Ramos (cell line): ENCODE results near the gene TEX2.

Experiments
- in situ Hi-C: fragments of 300-500 bp; cut with MboI; formaldehyde crosslinking; loops from one replicate; pipeline ENCODE4 v1.14.3; 2022; ENCODE audit warnings: low sequenced_read_pairs; ENCODE audit not compliant: unreplicated experiment

The TEX2 gene

DNA sequence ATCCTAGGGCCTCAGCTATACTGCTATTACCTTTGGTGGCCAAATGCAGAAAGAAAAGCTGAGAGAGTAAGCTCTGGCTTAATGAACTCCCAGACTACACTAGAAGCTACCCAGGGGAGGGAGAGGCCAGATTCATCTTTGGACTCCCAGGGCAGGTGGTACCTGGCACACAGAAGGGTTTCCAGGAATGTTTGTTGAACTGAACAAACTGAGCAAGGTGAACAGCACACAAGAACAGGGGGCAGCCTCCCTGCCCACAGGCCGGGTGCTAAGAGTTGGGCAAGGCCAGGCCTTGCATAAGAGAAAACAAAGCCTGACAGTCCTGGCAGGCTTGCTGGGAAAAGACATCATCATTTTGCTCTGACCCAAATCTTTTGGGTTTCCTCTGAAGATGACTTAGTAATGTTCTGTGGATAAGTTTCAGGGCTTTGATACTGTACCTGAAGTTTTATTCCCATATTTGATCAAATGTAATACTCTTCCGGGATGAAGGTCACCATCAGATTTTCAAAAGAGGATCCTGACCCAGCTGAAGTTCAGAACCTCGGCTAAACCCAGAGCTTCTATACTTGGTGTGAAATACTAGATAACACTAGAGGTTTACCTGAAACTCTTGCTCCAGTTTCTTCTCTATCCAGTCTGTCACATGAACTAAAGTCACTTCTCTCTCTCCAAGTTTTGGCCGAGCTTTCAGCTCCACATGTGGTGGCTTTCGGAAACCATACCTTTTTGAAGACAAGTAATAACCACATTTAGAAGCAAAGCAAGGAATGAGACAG is 112.6 kb downstream of the TEX2 start:
- in situ Hi-C loops: no loop called here

DNA sequence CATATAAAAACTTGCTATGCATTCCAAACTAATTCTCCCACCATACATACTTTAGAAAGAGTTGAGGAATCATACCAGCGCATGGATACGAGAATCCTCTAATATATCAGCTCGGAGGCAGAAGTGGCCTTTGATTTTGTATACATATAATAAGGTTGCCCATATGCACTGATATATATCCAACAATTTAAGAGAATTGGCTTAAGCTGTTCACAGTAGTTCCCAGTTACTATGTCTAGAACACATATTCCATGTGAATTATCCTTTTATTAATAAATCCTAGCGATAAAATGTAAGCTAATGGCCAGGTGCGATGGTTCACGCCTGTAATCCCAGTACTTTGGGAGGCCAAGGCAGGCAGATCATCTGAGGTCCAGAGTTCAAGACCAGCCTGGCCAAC is 113.9 kb downstream of the TEX2 start:
- in situ Hi-C loops: loop anchor here (10.0 kb wide), 1 partner anchor 126 kb away; no protein-coding TSS in a partner anchor

DNA sequence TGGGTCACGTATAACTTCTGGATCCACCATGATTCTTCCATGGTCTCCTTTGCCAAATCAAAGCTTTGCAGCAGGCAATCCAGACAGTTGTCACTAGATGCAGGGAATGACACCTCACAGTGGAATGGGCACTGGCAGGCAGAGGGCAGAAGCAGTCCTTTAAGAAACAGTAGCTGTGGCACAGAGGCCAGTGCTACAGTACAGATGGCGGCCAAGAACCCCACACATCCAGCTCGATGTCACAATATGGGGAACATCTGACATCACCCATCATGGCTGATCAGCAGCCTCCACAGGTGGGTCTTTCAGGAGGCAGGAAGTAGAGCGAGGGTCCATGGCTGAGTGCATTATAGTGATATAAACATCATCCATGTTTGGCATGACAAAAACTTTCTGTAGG is 114.4 kb downstream of the TEX2 start:
- in situ Hi-C loops: loop anchor here (10.0 kb wide), 1 partner anchor 126 kb away; no protein-coding TSS in a partner anchor

DNA sequence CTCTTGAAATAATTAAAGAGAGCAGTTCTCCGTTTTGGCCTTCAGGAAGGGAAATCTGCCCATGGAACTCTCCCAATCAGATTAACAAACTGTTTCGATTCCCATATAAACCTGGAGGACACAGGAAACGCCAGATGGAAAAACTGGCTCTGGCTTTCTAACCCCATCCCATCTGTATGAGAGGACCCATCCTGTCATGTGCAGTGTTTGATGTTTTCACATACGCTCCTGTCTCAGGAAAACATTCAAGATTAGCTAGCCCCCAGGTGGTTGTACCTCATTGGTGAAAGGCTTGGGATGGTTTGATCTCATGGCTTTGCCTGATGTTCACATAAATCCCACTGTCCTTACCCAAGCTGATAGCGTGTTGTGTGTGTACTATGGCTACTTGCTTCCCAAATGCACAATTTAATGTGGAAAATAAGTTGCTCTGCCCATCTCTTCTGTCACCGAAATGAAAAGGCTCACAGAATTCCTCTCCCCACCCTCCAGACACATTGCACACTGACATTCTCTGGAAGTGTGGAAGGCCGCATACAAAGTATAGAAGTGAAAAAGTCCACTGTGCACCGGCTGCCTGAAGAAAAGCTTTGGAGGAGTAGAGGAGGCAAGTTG is 114.9 kb downstream of the TEX2 start:
- in situ Hi-C loops: loop anchor here (10.0 kb wide), 1 partner anchor 127 kb away; no protein-coding TSS in a partner anchor

DNA sequence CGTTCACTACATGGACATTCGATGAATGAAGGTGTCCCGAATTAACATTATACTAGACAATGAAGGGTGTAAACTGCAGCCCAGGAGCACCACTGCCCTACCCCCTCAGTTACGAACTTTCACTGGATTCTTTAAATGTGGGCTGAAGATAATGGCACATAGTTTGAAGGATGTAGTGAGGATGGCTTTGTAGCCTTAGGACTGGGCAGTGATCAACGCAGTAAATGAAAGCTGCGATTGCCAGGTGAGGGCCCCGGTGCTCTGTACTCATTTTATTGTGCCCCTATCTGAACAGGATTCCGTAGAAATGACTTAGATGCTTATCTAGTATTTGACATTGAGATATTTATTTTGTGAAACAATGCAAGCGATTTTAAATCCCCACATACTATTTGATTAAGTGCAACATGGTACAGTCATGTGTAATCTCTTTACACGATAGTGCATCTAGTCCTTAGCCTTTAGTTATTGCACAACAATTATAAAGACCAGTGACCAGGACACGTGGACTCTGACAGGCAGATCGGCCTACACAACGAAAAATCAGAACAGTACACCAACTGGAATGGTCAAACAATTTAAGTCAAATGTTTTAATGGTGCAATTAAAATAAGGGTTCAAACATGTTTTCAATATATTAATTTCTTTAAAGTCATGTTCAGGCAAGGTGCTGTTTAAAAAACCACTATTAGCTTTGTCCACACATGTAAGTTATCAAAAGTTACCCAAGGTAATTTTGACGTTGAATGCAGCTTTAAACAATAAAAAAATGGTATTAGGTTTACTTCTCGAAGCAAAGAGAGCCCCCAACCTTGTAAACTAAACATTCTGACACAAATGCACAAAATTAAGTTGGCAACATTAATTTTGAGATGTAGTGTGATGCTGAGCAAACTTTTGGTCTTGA is 115.7 kb downstream of the TEX2 start:
- in situ Hi-C loops: loop anchor here (10.0 kb wide), 1 partner anchor 127 kb away; no protein-coding TSS in a partner anchor

DNA sequence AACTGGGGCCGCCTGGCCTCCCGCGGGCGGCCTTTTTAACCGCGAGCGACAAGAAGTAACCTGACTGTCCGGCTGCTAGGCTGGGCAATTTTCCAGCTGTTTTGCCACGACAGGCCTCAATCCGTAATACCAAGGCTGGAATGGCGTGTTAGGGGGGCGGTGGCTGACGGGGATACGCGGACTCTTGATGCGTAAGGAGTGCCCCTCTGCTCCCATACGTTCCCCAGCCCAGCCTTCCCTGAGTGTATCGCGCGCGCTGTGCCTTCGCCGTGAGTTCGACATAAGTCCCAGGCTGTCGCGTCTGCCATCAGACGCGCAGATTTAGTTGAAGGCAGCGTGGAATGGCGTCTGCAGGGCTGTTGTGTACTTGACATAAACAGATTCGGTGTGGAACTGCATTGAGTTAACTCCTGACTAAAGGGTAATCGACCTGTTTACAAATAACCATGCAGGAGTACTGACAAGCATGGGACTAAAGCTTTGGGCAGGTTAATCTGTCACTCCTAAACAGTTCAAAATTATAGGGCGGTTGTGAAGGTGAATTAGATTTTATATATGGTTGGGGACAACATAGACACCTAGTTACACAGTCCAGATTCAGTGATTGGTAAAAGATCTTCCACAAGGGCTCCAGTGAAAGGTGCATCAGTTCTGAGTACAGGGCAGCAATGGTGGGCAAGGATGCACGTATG is 116.5 kb downstream of the TEX2 start:
- in situ Hi-C loops: loop anchor here (10.0 kb wide), 1 partner anchor 128 kb away; no protein-coding TSS in a partner anchor

DNA sequence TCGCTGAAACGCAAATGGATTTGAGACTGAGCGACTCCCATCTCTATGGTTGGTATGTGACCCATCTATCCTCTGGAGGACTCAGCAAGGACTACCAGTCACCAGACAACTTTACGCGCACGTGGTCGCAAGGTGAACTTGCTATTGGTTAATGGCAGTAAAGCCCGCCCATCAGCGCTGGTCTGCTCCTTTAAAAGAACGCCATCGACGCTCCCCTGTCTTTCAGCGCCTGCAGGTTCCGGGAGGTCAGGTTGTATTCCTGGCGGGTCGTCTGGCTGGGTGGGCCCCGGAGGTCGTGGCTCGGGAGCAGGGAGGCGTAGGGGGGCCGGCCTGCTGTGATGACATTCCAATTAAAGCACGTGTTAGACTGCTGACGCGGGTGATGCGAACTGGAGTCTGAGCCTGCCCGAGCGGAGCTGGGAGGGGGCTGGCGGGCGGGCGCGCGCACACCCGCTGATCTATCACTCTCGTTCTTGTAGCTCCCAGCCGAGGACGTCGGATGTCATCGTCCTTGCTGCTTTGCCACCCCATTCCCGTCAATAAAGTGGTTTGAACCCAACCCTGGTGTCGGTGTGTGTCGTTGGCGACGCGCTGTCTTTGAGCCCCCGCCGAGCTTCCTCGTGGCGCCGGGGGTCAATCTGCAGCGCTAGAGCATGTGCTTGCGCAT is 117.2 kb downstream of the TEX2 start:
- in situ Hi-C loops: loop anchor here (10.0 kb wide), 1 partner anchor 129 kb away; no protein-coding TSS in a partner anchor

DNA sequence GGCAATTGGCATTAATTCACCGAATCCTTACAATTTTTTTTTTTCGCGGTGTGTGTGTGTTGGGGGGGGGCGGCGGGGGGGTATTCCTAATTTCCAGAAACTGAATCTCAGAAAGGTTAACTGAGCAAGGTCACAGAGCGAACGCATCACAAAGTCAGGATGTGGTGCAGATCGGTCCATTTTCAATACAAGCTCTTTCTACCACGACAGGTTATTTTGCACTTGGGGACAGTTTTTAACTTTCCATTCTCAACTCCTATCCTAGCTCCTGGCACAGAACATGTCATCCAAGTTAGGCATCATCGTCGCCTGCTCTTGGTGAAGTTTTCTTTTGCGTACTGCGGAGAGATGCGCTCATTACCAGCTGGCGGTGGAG is 117.7 kb downstream of the TEX2 start:
- in situ Hi-C loops: loop anchor here (10.0 kb wide), 1 partner anchor 129 kb away; no protein-coding TSS in a partner anchor

DNA sequence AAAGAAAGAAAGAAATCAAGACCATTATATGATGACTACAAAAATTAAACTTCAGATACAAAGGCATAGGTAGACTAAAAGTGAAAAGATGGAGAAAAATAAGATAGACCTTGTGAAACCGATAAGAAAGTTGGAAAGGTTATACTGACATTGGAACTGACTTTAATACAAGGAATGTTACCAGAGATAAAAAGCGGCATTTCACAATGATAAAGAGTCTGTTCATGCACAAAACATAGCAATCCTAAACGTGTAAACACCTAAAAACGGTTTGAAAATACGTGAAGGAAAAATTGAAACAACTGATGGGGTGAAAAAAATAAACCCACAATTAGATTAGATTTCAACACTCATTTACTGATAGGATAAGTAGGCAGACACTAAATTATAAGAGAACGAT is 123.5 kb downstream of the TEX2 start:
- in situ Hi-C loops: loop anchor here (5.0 kb wide), 1 partner anchor 227 kb away; the partner anchor contains the start of gene CSHL1

DNA sequence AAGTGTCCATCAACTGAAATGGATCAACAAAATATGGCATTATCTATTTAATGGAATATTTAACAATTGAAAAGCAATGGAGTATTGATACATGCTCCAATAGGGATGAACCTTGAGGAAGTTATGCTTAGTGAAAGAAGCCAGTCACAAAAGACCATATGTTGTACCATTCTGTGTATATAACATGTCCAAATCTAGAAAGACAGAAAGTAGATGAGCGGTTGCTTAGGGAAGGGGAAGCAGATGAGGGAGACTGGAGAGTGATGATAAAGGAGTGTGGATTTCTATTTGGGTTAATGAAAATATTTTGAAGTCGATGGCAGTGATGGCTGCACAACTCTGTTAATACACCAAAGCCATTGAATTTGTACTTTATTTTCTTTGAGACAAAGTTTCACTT is 124.6 kb downstream of the TEX2 start:
- in situ Hi-C loops: loop anchor here (5.0 kb wide), 1 partner anchor 226 kb away; the partner anchor contains the start of gene CSHL1

DNA sequence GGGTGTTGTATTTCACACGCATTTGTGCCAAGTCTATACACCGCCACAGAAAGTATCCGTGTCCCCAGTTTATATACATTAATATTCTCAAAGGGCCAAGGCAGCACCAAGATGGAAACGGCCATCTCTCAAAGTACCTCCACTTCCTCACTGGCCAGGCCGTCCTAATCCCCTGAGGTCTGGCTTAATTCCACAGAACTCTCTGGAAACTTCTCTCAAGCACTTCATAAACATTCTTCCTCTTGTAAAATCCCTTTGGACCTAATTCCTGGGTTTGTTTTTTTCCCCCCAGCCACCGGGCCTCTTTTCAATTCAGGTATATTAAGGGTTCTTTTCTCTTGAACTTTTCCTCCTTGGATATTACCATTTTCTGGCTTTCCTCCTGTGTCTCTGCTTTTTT is 128.1 kb downstream of the TEX2 start:
- in situ Hi-C loops: loop anchor here (5.0 kb wide), 3 partner anchors 68 to 223 kb away; partner anchors contain the start of gene CSHL1

DNA sequence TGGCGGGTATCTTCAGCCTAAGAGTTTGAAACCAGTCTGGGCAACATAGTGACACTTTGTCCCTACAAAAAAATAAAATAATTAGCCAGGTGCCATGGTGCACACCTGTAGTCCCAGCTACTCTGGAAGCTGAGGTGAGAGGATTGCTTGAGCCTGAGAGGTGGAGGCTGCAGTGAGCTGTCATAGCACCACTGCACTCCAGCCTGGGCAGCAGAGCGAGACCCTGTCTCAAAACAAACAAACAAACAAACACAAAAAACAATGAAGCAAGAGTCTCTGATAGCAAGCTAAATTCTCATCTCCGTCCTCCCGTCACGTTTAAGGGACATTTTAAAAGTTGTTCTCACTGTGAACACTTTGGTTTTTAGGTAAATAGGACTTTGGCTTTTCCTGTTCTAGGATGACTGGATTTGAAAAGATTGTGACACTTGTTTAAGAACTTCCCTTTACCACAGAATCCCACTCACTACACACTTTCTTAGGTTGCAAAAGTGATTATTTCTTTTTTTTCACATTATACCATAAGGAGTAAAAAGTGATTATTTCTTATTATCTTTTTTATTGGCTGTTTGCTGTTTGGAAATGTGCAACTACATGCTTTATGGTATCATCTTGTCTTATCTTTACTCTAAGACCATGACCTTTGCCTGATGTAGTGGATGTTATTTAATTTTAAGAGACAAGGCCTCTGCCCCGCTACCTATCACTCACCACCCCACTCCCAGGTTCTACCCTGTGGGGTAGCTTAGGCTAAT is 128.7 kb downstream of the TEX2 start:
- in situ Hi-C loops: loop anchor here (5.0 kb wide), 2 partner anchors 67 to 107 kb away; no protein-coding TSS in a partner anchor

DNA sequence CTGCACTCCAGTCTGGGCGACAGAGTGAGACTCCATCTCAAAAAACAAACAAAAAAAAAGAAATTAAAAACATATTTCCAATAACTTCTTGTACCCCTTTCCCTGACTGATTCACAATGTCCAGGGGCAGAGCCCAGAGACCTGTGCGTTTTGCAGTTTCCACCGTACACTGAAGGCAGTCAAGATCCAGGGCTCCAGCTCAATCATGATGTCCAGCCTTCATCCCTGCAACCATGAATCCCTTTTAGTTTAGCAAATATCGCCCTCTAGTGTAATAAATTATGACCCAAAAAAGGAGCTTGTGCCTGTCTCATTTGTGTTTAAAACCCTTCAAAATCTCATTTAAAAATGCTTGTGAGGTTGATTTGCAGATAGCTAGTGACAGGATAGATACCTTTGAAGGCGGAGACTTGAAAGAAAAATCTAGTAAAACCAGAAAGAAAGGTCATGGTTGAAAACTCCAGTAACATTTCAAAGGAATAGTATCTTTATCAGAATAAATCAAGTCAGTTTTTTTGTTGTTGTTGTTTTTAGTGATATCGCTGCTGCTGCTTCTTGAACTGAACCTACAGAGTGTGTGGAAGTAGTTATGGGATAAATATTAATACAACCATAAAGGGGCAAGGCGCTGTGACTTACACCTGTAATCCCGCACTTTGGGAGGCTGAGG is 129.4 kb downstream of the TEX2 start:
- in situ Hi-C loops: loop anchor here (5.0 kb wide), 2 partner anchors 66 to 106 kb away; no protein-coding TSS in a partner anchor

DNA sequence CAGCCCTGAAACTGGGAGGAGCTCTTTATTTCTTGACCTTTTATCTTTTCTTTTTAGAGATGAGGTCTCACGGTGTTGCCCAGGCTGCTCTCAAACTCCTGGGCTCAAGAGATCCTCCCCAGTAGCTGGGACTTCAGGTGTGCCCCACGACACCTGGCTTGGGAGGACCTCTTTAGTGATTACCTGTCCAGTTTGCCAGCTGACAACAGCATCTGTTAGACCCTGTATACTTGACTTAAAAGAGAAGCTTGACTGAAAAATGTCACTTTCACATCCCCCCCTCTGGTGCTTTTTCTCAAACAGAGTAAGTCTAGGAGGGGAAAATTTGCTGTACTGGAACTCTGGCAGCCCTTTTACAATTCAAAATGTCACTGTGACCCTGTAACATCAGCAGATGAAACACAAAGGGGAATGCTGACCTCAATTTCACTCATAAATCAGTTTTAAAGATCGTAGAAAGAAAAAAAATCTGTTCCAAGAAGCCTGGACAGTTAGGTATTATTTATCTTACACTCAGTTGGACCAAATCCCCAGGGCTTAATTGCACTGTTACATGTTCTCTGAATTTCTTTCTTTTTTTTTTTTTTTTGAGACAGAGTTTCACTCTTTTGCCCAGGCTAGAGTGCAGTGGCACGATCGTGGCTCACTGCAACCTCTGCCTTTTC is 131.3 kb downstream of the TEX2 start:
- in situ Hi-C loops: loop anchor here (5.0 kb wide), 2 partner anchors 64 to 104 kb away; no protein-coding TSS in a partner anchor

DNA sequence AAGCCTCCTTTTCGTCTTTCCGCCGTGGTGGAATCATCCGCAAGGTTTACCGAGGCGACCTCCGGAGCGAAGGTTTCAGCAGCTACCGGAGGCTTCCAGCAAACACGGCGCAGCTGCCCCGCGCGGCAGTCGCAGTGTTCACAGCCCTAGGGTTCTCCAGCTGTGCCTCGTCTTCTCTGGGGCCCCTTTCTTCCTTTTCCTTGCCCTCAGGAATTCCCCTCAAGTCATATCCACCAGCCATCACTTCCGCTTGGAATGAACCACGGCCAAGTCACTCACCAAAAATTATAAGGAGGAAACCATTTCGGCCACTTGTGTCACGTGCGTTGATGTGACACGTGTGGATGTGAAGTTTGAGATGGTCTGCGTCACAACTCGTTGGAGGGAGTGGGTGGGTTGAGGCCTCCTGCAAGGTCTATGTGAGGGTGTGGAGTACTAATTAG is 132.5 kb downstream of the TEX2 start:
- in situ Hi-C loops: loop anchor here (5.0 kb wide), 2 partner anchors 63 to 103 kb away; no protein-coding TSS in a partner anchor

DNA sequence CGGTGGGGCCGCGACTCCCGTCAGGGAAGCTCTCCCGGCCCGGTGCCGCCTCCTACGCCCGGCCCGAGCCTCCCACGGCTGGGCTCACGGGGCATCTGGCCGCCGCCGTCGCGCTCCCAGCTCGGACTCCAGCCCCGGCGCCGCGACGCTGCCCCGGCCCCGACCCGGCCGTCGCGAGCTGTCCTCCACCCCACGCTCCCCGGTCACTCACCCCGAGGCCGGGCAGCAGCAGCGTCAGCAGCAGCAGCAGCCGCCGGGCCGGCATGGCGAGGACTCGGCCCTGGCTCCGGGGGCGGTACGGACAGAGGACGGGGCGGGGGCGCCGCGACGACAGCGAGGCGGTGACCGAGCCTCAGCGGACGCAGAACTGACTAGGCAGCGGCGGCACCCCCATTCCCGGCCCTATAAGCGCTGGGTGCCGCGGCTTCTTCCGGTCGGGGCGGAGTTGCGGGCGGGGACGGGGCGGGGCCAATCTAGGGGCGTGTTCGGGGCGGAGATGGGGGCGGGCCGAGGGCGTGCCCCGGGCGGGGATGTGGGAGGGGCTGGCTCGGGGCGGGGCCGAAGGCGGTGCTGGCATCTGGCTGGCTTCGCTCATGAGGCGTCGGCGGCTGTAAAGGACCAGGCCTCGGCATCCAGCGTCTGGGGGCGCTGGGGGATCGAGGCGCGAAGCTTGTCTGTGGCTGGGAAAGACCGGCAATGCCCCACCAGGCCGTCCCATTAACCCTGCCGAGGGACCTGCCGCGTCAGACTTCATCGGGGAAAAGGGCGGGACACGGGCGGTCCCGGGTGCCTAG is 133.1 kb downstream of the TEX2 start, which contains the start of gene ERN1:
Gene ERN1 (minus strand): TSS at position 380 of the 794 bp plus-strand sequence. CDS start 115 bp downstream, at position 265.
- in situ Hi-C loops: loop anchor here (5.0 kb wide), 2 partner anchors 63 to 103 kb away; no protein-coding TSS in a partner anchor
